Esophagus (tissue), 2 donors: ENCODE results near the gene MRTO4. TPM values are rescaled to one million over a fixed set of nuclear protein-coding genes. Genes with fewer than 3 reads are reported as not detected.
"Not testable (repeated sequence)": the region's sequence is repeated elsewhere in the genome, so short reads cannot be mapped to it uniquely, and the experiment has no call there.

ENCODE experiments used
- H3K27ac ChIP-seq, 2 donors: one replicate each; pipeline ENCODE4 v1.5.1; 2013; ENCODE audit warnings: low read depth in 2 of 2, mild to moderate bottlenecking in 2 of 2, inconsistent platforms in 1 of 2, low read length in 1 of 2, moderate library complexity in 1 of 2
- H3K27me3 ChIP-seq, 2 donors: one replicate each; pipeline ENCODE4 v1.6.1; 2013; ENCODE audit warnings: low read length in 2 of 2, control low read depth in 1 of 2, mild to moderate bottlenecking in 1 of 2; ENCODE audit not compliant: insufficient read depth in 2 of 2, control insufficient read depth in 1 of 2
- H3K36me3 ChIP-seq, 2 donors: one replicate each; pipeline ENCODE4 v1.6.1; 2013; ENCODE audit warnings: low read length in 1 of 2; ENCODE audit not compliant: control insufficient read depth in 2 of 2, insufficient read depth in 2 of 2
- H3K4me1 ChIP-seq, 2 donors: one replicate each; pipeline ENCODE4 v1.6.1; 2013; ENCODE audit warnings: low read length in 1 of 2; ENCODE audit not compliant: control insufficient read depth in 2 of 2, insufficient read depth in 2 of 2
- H3K4me3 ChIP-seq, 2 donors: one replicate each; pipeline ENCODE4 v1.5.1; 2013; ENCODE audit warnings: low read length in 2 of 2, mild to moderate bottlenecking in 2 of 2, low read depth in 1 of 2, moderate library complexity in 1 of 2
- H3K9me3 ChIP-seq, 2 donors: one replicate each; pipeline ENCODE4 v1.6.1; 2013; ENCODE audit warnings: mild to moderate bottlenecking in 2 of 2, low read depth in 1 of 2, low read length in 1 of 2, moderate library complexity in 1 of 2; ENCODE audit not compliant: control insufficient read depth in 2 of 2, insufficient read depth in 1 of 2
- WGBS, 2 donors: extraction: QIAGEN DNeasy Blood & Tissue Kit; methylation state at CpG; one replicate each; pipeline ENCODE4 v1.1.7; 2013; 5-methylcytosine and 5-hydroxymethylcytosine counted together
- polyA plus RNA-seq, 2 donors: library from polyadenylated mRNA; stranded (reverse); fragments of 200-250 nt; gene quantifications; one replicate each; pipeline ENCODE4 v1.2.3, GENCODE V29; 2013
- donor health status: healthy with polysubstance abuse.
- donor health status: Bipolar disorder and iron deficiency.

The MRTO4 gene
- polyA plus RNA-seq, 2 donors, result 44.5 to 44.6 TPM

DNA sequence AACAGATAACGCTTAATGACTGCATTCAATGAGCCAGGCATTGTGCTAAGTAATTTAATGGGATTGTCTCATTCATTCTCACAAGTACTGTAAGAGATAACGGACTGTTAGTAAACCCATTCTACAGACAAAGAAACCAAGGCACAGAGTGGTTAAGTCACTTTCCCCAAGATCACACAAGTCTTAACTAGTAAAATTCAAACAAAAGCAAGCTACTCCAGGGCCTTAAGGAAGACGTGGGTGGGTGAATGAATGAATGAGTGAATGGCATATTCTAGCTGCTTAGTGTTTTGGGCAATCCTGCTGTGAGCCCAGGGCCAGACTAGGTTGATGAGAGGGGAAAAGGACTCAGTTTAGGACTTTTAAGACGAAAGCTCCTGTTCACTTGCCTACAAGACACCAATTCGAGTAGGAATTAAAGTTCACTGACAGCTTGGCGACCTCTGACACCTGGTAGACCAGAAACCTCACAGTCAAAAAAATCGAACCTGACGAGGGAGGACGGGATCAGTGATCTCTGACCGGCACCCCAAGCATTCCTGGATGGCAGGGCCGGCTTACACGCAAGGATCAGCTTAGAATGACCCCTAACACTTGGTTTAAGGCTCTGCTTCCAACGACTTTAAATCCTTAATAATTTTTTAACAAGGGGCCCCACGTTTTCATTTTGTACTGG lies 838 bp upstream of the MRTO4 start:
- no peaks in the 10 kb centered on the region for H3K9me3 ChIP-seq
- H3K27me3 ChIP-seq, result no peaks in the 10 kb centered on the region
- H3K4me3 ChIP-seq, result peak overlapping the region; percentile 90 to 91
- peaks cover 1 to 5% of the 10 kb centered on the region in 2 donors for H3K36me3 ChIP-seq
- H3K27ac ChIP-seq, result peak overlapping the region in 1 of 2 donors; percentile 95
- peaks cover 7 to 8% of the 10 kb centered on the region in 2 donors for H3K4me1 ChIP-seq
- 10% methylated on average over 14 of the region's 14 CpGs for WGBS, 2 donors

DNA sequence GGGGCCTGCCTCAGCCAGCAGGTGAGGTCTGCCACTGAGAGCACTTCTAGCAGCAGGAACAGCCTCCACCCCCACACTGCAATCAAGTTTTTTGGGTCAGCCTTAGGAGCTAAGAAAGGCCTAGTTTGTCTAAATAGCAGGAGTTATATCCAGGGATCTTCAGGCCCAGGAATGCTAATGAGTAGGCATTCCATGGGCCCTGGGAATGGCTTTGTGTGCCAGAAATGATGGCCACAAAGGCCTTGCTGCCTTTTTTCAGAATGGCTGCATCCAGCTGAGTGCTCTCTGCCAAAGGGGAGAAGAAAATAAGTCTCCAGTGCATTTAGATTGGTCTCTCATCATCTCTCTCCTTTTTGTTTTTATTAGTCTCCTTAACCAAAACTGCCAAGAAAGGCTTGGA lies 2.8 kb downstream of the MRTO4 start:
- peaks cover 7 to 8% of the 10 kb centered on the region in 2 donors for H3K4me1 ChIP-seq
- H3K9me3 ChIP-seq, result no peaks in the 10 kb centered on the region
- peaks cover 19 to 28% of the 10 kb centered on the region in 2 donors for H3K36me3 ChIP-seq
- H3K27ac ChIP-seq, result no peak overlapping the region
- H3K27me3 ChIP-seq, result no peaks in the 10 kb centered on the region
- H3K4me3 ChIP-seq, result no peak overlapping the region

DNA sequence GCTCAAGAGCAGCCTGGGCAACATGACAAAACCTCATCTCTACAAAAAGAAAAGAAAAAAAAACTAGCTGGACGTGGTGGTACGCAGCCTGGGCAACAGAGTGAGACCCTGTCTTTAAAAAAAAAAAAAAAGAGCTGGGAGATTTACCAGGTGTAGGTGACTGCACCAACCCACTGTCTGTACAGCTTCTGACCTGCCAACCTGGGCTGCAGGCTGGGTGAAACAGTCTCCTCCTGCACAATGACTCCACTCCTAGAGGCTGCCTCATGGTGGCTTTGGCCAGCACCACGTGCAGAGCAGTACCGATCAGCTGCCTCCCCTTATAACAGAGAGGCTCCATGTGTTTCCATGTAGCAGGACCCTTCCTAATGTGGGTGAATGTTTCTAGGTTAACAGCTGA lies 3.7 kb downstream of the MRTO4 start:
- peaks cover 21 to 35% of the 10 kb centered on the region in 2 donors for H3K36me3 ChIP-seq
- H3K9me3 ChIP-seq, result no peaks in the 10 kb centered on the region
- H3K27ac ChIP-seq, result no peak overlapping the region
- H3K4me3 ChIP-seq, result no peak overlapping the region
- H3K4me1 ChIP-seq, result peaks cover 7 to 8% of the 10 kb centered on the region in 2 donors
- WGBS, 2 donors, result 71 to 87% methylated on average over 4 of the region's 4 CpGs
- H3K27me3 ChIP-seq, result no peaks in the 10 kb centered on the region

DNA sequence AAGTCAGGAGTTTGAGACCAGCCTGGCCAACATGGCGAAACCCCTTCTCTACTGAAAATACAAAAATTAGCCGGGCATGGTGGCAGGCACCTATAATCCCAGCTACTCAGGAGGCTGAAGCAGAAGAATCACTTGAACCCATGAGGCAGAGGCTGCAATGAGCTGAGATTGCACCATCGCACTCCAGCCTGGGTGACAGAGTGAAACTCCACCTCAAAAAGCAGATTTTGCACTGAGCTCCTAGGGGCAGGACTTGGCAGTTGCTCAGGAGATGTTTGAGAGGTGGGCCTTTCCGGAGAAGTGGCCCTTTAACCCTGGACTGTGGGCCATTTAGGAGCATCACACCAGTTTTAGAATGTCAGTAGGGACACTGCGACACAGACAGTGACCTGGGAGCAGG lies 4.7 kb downstream of the MRTO4 start:
- H3K27ac ChIP-seq, H3K4me1 ChIP-seq, H3K4me3 ChIP-seq, H3K27me3 ChIP-seq, H3K9me3 ChIP-seq: not testable (repeated sequence)
- H3K36me3 ChIP-seq, result peaks cover 21 to 38% of the 10 kb centered on the region in 2 donors
- 94 to 96% methylated on average over 5 of the region's 5 CpGs for WGBS, 2 donors

DNA sequence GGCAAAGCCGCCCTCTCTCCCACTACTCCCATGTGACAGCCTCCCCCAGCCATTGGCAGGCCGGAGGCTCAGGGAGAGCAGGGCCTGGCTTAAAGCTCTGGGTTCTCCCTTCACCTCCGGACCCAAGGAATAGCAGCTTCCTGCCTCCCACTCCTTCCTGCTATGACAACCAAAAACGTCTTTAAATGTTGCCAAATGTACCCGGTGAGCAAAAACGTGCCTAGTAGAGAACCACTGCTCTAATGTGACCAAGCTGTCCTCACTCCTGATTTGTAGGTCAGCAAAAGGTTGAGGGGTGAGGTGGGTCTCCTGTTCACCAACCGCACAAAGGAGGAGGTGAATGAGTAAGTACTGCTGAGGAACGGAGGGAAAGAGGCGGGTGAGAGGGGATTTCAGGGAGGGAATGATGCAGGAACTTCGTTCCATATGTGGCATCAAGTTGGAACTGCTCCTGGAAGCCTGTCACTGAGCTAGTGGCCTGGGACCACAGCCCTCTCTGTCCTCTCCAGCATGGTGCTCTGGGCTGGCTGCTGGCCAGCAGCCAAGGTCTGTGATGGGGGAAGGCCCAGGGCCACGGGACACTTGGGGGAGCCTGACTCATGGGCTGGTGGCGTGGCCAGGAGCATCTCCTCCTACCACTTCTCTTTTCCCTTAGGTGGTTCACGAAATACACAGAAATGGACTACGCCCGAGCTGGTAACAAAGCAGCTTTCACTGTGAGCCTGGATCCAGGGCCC lies 5.7 kb downstream of the MRTO4 start:
- WGBS, 2 donors, result 74% methylated on average over 15 of the region's 15 CpGs
- Histone ChIP-seq H3K27ac (no peak overlapping the region), H3K36me3 (peaks cover 21 to 38% of the 10 kb centered on the region in 2 donors), H3K4me1 (peaks cover 5 to 6% of the 10 kb centered on the region in 2 donors), H3K27me3 (no peaks in the 10 kb centered on the region), H3K9me3 (no peaks in the 10 kb centered on the region), H3K4me3 (no peak overlapping the region)

DNA sequence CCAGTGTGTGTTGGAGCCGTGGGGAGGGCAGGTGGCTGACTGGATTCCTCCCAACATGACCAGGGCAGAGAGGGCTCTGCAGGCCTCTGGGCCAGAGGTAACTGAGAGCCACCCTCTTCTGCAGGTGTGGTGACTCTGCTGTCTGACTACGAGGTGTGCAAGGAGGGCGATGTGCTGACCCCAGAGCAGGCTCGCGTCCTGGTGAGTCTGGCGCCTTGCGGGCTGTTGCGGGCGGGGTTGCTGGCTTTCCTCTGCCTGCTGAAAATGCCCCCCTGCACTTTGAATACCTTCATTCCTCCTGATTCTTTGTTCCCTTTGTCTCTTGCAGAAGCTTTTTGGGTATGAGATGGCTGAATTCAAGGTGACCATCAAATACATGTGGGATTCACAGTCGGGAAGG lies 6.7 kb downstream of the MRTO4 start:
- H3K27me3 ChIP-seq, result no peaks in the 10 kb centered on the region
- no peak overlapping the region for H3K27ac ChIP-seq
- no peaks in the 10 kb centered on the region for H3K9me3 ChIP-seq
- no peak overlapping the region for H3K4me3 ChIP-seq
- peaks cover 21 to 38% of the 10 kb centered on the region in 2 donors for H3K36me3 ChIP-seq
- peaks cover 1 to 4% of the 10 kb centered on the region in 2 donors for H3K4me1 ChIP-seq
- 89 to 92% methylated on average over 10 of the region's 10 CpGs for WGBS, 2 donors

DNA sequence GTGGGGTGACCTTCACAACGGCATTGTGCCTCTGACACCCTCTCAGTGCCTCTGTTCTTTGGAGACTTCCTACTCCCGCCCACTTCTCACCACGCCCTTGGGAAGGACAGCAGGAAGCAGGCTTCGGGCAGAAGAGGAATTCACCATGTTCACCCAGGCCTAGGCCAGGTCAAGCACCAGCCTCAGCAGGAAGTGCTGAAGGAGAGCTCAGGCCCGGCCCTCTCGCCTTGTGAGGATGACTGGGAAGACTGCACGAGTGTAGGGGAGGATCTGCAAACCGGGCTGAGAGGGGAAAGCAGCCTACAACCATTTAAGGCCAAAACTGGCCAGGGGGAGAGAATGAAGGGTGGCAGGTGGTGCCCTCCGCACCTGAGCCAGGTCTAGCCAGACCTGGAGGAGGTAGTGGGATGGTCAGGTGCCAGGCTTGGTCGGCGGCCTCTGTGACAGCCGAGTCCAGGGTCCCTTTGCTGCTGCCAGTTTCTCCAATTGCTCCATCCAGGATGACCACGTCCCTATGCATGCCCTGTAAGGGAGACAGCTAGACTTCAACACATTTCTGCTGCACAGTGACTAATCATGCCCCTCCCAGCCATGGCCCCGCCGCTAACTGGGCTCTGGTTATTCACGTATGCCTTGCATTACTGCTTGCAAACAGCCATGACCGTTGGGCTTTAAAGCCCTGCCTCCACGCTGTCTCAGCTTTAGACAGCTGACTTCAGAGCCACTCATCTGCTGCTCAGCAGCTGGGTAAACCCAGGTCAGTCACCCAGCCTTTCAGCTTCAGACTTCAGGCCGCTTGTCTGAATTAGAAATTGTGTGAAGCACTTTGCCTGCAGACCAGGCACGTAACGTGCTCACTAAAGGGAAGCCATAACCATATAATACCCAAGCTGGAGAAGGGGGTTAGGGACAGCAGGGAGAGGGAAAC lies 8.9 kb downstream of the MRTO4 start:
- Histone ChIP-seq H3K4me1 (peaks cover 0 to 3% of the 10 kb centered on the region in 2 donors), H3K36me3 (peaks cover 19 to 38% of the 10 kb centered on the region in 2 donors), H3K27ac (peak overlapping the region; percentile 78 to 84), H3K9me3 (no peaks in the 10 kb centered on the region), H3K4me3 (no peak overlapping the region), H3K27me3 (no peaks in the 10 kb centered on the region)
- WGBS, 2 donors, result 66% methylated on average over 21 of the region's 21 CpGs

DNA sequence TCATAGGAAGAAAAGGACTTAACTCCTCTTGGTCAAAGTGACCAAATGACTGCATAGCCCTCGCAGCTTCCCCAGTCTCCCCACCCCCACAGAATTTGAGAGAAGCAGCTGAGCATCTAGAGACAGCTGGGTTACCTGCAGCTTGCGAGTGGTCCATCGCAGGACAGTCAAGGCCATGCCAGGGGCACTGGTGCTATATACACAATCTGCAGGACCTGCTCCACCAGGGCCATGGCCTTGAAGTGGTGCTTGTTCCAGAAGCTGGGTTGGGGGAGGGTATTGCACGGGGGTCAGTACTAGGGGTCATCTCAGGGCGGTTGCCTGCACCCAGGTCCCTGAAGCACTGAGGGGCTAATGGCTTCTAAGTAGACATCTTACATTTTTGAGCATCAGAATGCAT lies 10.4 kb downstream of the MRTO4 start:
- 78 to 85% methylated on average over 5 of the region's 5 CpGs for WGBS, 2 donors
- Histone ChIP-seq H3K4me1 (peaks cover 0 to 3% of the 10 kb centered on the region in 2 donors), H3K36me3 (peaks cover 11 to 26% of the 10 kb centered on the region in 2 donors), H3K9me3 (no peaks in the 10 kb centered on the region), H3K27ac (no peak overlapping the region), H3K4me3 (no peak overlapping the region), H3K27me3 (no peaks in the 10 kb centered on the region)

- no peak overlapping the region for H3K4me3 ChIP-seq
- no peak overlapping the region for H3K27ac ChIP-seq
- WGBS, 2 donors, result 83 to 92% methylated on average over 5 of the region's 5 CpGs
- peaks cover 6 to 21% of the 10 kb centered on the region in 2 donors for H3K36me3 ChIP-seq
- no peaks in the 10 kb centered on the region for H3K27me3 ChIP-seq
- no peaks in the 10 kb centered on the region for H3K9me3 ChIP-seq
- H3K4me1 ChIP-seq, result peaks cover 0 to 3% of the 10 kb centered on the region in 2 donors
These were observed 11.1 kb downstream of the MRTO4 start for GRCh38 chr1:19262744-19263143.
